Panc1 (cell line): ENCODE results near the gene GAREM2.
A peak's percentile ranks its signal among the peaks of the same experiment; 100 is the strongest.

Source experiments
- CTCF ChIP-seq: fragments of 450-650 bp; IDR thresholded peaks from 2 replicates; pipeline ENCODE4 v1.5.1; 2017; ENCODE audit warnings: mild to moderate bottlenecking
- REST ChIP-seq, 2 experiments: IDR thresholded peaks; 2 replicates each; pipeline ENCODE4 v1.6.1; 2011 to 2012; ENCODE audit warnings: low read depth in 2 of 2, control low read depth in 1 of 2, low read length in 1 of 2, mild to moderate bottlenecking in 1 of 2, moderate library complexity in 1 of 2; ENCODE audit not compliant: insufficient read depth in 1 of 2

GRCh38 chr2:26184555-26185303 lies 11.8 kb downstream of the GAREM2 start:
- TF ChIP-seq REST (IDR thresholded peaks at IDR 0.05; ENCODE audit: insufficient read depth in 1 of 2, low read depth in 2 of 2, low read length in 1 of 2) (no peak), CTCF (peak; percentile 91; the same call in 1 of the 2 replicates)
